GM19099 (cell line): Measurements from ENCODE around the gene CSNK2A3.

Source experiments
- POLR2A ChIP-seq: IDR thresholded peaks from 3 replicates; pipeline ENCODE4 v1.6.1; 2011; ENCODE audit warnings: low read depth; ENCODE audit not compliant: insufficient read length; ENCODE audit errors: extremely low read depth

CSNK2A3 gene

DNA sequence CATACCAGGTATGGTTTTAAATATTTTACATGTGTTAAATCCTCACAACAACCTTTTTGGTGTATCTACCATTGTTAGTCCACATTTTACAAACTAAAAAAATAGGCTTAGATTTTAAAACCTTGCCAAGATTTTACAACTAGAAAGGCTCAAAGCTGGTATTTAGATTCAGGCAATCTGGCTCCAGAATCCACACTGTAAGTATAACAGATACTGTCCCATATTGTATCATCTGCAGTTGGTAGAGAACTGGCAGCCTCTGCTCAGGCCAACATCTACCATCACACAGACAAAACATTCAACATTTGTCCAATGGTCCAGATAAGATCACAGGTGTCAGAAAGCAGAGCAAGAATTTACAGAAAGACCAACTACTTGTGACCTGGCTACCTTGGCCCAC is 30.9 kb downstream of the CSNK2A3 start:
- TF ChIP-seq POLR2A, result no peak

- TF ChIP-seq POLR2A, result no peak
These were observed 32.2 kb downstream of the CSNK2A3 start for GRCh38 chr11:11320825-11321224.

DNA sequence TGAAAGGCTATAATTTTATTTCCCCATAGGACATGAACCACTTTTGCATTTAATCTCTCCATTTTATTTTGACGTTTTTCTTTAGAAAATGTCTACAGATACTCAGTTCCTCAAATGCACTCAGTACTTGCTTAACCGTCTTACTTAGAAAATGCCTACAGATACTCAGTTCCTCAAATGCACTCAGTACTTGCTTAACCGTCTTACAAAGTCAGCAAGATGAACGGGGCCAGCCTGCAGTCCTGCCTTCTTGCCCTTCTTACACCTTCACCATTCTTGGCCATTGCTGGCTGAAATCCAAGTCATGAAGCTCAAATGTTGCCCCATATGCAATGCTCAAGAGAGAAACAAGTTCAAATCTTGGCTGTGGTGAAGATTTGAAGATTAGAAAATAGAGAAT is 34.1 kb downstream of the CSNK2A3 start:
- TF ChIP-seq POLR2A, result no peak

DNA sequence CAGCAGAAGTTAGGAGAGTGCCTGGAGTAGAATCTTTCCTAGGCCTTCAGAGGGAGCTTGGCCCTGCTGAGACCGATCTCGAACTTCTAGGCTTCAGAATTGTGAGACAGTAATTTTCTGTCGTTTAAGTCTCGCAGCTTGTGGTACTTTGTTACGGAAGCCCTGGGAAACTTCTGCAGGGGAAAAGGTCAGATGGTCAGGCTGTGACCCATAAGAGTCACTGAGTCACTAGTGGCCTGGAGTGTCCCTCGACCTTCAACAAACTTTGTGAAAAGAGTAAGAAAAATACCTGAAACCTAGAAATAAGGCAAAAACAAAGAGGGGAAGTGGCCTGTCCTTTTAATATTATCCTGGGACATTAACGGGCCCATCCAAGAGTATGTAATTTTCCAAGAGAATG is 34.6 kb downstream of the CSNK2A3 start:
- TF ChIP-seq POLR2A, result no peak

DNA sequence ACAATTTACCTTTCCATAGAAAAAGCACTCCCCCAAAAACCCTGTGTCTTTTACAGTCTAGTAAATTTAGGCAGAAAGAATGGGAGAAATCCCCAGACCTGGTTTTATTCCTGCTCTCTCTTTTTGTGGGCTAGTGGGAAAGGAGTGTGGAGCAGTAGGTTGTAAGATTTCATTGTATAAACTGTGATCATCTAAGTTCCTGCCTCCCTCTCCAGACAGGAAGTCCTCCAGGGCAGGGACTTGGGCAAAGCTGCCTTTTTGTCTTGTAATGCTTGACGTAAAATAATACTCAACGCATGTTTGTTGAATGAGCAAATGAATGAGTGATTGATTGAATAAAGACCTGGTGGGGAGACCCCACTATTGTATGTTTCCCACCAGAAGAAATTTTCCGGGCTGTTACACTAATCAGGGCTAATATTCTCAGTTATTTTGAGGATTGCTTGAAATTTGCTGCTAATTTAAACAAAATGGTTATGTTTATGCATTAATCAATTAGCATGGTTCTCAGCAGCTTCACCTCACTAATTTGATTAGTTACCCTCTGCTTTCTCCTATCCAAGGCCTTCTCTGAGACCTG is 36.3 kb downstream of the CSNK2A3 start:
- TF ChIP-seq POLR2A, result no peak

DNA sequence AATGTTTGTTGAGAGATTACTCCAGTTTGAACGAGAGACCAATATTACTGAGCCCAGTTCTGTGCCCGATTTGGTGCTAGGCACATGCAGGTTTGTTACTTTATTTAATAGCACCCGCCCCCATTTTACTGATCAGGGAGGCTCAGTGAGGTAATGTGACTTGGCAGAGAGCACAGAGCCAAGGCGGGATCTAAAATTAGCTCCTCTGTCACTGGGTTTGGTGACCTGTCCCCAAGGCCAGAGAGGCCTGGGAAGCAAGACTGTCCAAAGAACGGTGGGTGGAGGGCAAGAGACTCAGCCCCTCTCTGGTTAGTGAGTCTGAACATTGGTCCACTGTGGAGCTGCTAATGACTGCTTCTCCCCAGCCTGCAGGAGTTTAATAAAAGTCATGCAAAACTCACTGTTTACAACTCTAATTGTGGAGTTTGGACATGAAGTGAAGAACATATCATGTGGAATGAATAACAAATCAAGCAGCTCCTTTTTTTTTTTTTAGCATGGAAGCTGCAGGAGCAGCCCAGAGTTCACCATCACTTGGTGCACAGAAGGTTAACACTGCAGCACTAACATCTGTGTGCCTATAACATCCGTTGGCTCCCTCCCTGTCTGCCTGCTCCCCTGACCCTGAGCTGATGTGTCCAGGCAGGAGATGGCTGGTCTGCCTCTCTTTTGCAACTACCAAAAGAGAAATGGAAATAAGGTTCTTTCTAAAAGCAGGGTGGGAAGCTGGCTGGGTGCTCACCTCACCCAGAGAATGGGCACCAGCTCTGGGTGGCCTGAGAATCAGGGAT is 39.0 kb downstream of the CSNK2A3 start:
- no peak for TF ChIP-seq POLR2A

DNA sequence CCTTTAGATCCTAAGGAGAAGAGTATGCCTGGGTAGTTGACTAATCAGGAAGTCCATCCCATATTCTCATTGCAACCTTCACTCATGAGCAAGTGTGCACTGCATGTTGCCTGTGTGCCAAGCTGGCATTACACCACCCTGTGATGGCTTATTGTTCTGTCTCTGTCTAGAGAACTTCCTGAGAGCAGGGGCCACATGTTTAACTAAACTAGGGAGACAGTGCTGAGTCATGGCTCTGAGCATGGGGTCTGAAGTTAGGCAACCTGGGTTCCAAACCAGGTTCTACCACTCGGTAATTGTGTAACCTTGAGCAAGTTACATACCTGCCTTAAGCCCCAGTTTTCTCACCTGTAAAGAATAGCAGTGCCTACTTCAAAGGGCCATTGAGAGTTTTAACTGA is 39.6 kb downstream of the CSNK2A3 start:
- no peak for TF ChIP-seq POLR2A

DNA sequence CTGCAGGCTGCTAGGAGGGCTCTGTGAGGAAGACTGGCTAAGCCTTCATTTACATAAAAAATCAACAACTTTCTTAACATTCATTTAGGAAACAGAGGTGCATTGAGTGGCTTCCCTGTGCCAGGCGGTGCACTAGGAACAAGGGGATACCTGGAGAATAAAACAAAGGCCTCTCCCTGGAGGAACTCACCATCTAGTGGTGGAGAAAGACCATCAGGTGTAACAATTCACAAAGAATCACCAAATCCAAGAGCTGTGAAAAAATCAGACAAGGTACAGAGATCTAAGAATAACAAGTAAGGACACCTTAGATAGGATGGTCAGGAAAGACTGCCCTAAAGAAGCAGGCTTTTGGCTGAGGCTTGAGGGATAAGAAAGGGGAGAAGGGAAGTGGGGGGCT is 40.3 kb downstream of the CSNK2A3 start:
- no peak for TF ChIP-seq POLR2A

DNA sequence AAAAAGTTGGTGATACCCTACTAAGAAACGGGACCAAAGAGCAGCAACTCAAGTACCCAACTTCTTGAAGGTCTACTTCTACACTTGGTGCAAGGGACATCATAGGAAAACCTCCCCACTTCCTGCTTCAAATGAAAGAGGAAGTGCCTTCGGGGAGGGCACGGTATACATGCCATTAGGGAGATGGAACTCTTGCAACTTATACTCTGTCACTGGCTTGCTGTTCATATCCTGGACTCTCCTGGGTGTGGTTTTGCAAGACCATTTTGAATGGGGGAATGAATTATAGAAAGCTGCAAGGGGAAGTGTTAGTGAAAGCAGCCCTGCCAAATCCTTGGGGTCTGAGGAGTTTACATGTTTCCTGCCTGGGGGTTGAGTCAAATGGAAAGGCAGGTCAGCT is 41.9 kb downstream of the CSNK2A3 start:
- no peak for TF ChIP-seq POLR2A

DNA sequence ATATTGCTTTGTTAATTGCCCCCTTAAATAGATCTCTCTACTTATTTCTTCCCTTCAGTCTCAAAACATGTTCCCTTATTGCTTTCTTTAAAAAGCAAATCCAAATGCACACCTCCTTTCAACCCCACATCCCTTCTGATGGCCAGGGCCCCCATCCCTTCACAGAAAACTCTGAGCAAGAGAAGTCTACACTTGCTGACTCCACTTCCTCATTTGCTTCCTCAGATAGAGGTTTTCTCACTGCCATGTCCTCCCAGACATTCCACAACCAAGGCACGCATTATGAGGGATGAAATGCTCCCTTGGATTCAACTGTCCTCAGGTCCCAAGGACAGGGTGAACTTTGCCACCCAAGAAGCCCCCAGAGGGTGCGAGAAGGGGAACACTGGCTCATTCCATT is 43.1 kb downstream of the CSNK2A3 start:
- no peak for TF ChIP-seq POLR2A

GRCh38 chr11:11308249-11308648 is 44.8 kb downstream of the CSNK2A3 start:
- no peak for TF ChIP-seq POLR2A

DNA sequence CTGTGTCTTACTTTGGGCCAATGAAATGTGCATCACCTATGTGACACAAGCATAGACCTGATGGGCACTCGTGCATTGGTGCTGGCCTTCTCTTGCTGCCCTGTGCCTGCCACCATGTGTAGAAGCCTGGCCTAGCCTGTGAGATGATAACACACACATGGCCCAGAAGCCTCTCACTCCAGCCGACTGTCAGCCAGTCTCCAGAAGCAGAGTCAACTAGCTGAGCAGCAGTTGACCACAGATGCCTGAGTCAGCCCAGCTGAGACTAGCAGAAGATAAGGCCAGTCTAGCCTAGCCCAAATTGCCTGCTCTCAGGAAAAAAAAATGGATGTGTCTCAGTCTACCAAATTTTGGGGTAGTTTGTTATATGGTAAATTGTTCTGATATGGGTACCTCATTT is 46.2 kb downstream of the CSNK2A3 start:
- no peak for TF ChIP-seq POLR2A

DNA sequence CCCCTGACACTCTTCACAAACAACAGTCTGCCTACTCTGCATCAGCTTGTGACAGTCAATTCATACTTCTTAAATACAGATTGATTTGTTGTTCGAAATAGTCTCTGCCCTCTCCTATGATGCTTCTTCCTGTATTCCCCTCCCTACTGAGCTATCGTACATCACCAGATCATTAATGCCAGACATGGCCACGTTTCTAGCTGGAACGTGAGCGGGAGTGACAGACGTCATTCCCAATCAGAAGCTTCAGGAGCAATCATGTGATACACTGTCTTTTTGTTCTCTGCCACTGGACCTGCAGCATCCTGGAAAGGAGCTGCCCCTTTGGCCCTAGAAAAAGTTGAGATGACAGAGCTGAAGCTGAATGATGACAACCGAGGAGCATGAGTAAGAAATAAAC is 48.5 kb downstream of the CSNK2A3 start:
- no peak for TF ChIP-seq POLR2A

- no peak for TF ChIP-seq POLR2A
These were observed 50.5 kb downstream of the CSNK2A3 start for GRCh38 chr11:11302565-11302964.
